Measurements from ENCODE around the gene CNFN.

CNFN gene, protein sequence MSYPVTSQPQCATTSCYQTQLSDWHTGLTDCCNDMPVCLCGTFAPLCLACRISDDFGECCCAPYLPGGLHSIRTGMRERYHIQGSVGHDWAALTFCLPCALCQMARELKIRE

DNA sequence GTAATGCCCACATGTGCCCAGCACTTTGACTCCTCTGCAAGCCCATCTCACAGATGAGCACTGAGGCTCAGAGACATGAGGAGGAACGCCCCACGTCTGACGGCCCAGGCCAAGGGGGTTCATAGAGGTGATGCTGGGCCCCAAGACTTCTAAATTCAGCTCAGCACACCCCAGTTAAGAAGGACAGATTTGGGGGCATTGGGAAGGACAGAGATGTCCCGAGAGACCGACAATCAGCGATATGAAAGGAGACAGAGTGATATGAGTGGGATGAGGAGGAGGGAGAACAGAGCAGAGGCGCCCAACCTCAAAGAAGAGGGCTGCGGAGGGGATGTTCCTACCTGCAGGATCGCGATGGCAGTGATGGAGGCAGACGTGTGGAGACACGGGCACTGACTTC lies at the start of gene CNFN:
CNFN (minus strand) TSS at position 399 of the 400 bp plus-strand sequence. CDS start 1,260 bp downstream, outside the sequence.
- H3K4me3 Mint-ChIP-seq: no peak within 1 kb of the TSS
- no peaks in the 10 kb centered on the region for H3K9me3 Mint-ChIP-seq
- peaks cover 54% of the 10 kb centered on the region for H3K27me3 Mint-ChIP-seq

DNA sequence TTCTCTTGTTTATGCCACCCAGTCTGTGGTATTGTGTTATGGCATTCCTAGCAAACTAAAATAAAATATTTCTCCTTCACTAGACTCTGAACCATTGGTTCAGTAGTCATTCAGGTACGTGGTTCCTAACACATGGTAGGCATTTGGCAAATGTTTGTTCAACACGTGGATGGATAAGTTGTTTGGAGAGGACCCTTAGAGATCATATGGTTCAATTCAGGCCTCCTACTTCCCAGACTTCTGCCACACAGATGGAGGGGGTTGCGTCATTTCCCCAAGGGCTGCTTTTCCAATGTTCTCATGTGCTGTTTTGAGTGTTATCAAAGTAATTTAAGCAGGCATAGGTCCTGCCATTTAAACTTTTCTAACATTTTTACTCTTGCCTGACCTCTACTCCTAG lies 45.9 kb upstream of the CNFN start:
- H3K27me3 Mint-ChIP-seq: peaks cover 18% of the 10 kb centered on the region
- no peak overlapping the region for H3K27ac Mint-ChIP-seq
- no peaks in the 10 kb centered on the region for H3K9me3 Mint-ChIP-seq
- peaks cover 20% of the 10 kb centered on the region for H3K4me1 Mint-ChIP-seq (ENCODE audit: low read depth)
- H3K36me3 Mint-ChIP-seq (ENCODE audit: low read depth): no peaks in the 10 kb centered on the region
- H3K4me3 Mint-ChIP-seq: no peak overlapping the region
- intact Hi-C loops (cut with micrococcal nuclease): loop anchor here (10.0 kb wide), 1 partner anchor 331 kb away; no protein-coding TSS in a partner anchor

More for the DNA sequence above, at the start of gene CNFN:
- Mint-ChIP-seq H3K27ac (no peak within 1 kb of the TSS), H3K36me3 (ENCODE audit: low read depth) (no peaks in the 10 kb centered on the region), H3K4me1 (ENCODE audit: low read depth) (peaks cover 7% of the 10 kb centered on the region)
- intact Hi-C loops (cut with micrococcal nuclease): loop anchor here (5.0 kb wide), 1 partner anchor 42 kb away; no protein-coding TSS in a partner anchor

DNA sequence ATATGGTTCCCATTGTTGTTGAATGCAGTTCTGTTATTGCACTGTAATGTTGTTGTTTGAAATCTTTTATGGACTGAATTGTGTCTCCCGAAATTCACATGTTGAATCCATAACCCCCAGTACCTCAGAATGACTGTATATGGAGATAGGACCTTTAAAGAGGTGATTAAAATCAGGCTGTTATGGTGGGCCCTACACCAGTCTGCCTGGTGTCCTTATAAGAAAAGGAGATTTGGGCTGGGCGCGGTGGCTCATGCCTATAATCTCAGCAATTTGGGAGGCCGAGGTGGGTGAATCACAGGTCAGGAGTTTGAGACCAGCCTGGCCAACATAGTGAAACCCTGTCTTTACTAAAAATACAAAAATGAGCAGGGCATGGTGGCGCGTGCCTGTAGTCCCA lies 45.2 kb upstream of the CNFN start:
- Mint-ChIP-seq H3K4me1 (ENCODE audit: low read depth) (peaks cover 13% of the 10 kb centered on the region), H3K4me3 (no peak overlapping the region), H3K27ac (no peak overlapping the region), H3K27me3 (peaks cover 15% of the 10 kb centered on the region), H3K36me3 (ENCODE audit: low read depth) (no peaks in the 10 kb centered on the region), H3K9me3 (no peaks in the 10 kb centered on the region)
- intact Hi-C loops (cut with micrococcal nuclease): loop anchor here (10.0 kb wide), 1 partner anchor 331 kb away; no protein-coding TSS in a partner anchor

DNA sequence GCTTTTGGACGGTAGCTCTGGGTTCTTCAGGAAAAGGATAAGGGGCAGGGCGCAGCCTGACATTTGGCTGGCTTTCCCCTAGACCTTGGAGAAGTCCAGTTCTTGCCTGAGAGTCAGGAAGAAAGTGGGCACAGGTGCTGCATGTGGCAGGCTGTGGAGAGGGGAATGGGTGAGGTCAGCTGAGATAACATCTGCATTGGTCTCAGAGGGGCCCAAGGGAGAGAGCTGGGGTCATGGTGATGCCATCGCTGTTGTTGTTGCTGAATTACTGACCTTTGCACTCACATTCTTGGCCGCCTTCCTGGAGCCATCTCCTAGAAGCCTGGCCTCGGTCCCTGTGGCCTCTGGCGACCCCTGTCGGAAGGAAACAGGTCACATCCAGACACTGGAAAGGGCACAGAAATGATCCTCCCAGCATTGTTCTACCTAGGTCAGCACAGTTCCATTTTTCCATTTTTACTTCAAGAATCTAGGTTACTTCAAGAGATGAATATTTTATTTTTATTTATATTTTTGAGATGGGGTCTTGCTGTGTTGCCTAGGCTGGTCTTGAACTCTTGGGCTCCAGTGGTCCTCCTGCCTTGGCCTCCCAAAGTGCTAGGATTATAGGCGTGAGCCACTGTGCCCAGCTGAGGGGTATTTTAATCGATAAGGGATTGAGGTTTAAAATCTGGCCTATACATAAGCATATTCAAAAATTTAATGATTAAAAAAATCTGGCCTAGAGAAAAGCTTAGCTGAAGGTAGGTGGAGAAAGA lies 43.6 kb upstream of the CNFN start:
- no peaks in the 10 kb centered on the region for H3K9me3 Mint-ChIP-seq
- H3K36me3 Mint-ChIP-seq (ENCODE audit: low read depth): no peaks in the 10 kb centered on the region
- H3K4me3 Mint-ChIP-seq: no peak overlapping the region
- H3K27me3 Mint-ChIP-seq: peaks cover 11% of the 10 kb centered on the region
- H3K4me1 Mint-ChIP-seq (ENCODE audit: low read depth): peaks cover 11% of the 10 kb centered on the region
- intact Hi-C loops (cut with micrococcal nuclease): loop anchor here (5.0 to 10.0 kb wide), 2 partner anchors 46 to 329 kb away; no protein-coding TSS in a partner anchor
- H3K27ac Mint-ChIP-seq: no peak overlapping the region

DNA sequence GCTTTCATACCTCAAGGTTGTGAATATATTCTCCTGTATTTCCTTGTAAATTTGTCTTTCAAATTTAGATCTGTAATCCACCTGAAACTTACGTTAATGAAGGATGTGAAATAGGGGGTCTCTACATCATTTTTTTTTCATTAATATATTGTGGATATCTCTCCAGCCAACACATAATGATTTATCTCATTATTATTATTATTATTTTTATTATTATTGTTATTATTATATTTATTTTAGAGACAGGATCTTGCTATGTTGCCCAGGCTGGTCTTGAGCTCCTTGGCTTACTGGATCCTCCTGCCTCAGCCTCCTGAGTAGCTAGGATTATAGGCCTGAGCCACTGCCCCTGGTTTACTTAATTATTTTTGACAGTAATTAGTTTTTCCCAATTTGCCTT lies 41.4 kb upstream of the CNFN start:
- H3K4me1 Mint-ChIP-seq (ENCODE audit: low read depth): no peaks in the 10 kb centered on the region
- intact Hi-C loops (cut with micrococcal nuclease): loop anchor here (5.0 to 10.0 kb wide), 2 partner anchors 44 to 327 kb away; no protein-coding TSS in a partner anchor
- no peaks in the 10 kb centered on the region for H3K36me3 Mint-ChIP-seq (ENCODE audit: low read depth)
- no peak overlapping the region for H3K27ac Mint-ChIP-seq
- H3K9me3 Mint-ChIP-seq: no peaks in the 10 kb centered on the region
- no peak overlapping the region for H3K4me3 Mint-ChIP-seq
- peaks cover 21% of the 10 kb centered on the region for H3K27me3 Mint-ChIP-seq

DNA sequence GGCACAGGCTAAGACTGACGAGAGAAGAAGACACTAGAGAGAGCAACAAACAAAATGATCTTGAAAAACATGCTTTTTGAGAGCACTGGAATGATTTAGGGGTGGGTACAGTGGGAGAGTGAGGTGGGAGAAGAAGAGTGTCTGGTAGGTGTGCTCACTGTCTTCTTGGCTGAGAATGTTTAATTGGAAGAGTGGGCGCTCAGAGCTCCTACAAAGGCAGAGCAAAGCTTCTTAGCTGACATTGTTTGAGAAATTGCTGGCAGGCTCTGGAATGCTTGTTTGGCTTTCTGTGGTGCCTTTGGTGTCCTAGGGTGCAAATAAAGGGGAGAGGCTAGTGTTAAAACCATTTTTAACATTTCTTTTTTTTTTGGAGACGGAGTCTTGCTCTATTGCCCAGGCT lies 38.6 kb upstream of the CNFN start:
- no peak overlapping the region for H3K27ac Mint-ChIP-seq
- no peaks in the 10 kb centered on the region for H3K36me3 Mint-ChIP-seq (ENCODE audit: low read depth)
- H3K9me3 Mint-ChIP-seq: no peaks in the 10 kb centered on the region
- H3K4me3 Mint-ChIP-seq: no peak overlapping the region
- peaks cover 10% of the 10 kb centered on the region for H3K4me1 Mint-ChIP-seq (ENCODE audit: low read depth)
- H3K27me3 Mint-ChIP-seq: peaks cover 43% of the 10 kb centered on the region
- intact Hi-C loops (cut with micrococcal nuclease): no loop called here

DNA sequence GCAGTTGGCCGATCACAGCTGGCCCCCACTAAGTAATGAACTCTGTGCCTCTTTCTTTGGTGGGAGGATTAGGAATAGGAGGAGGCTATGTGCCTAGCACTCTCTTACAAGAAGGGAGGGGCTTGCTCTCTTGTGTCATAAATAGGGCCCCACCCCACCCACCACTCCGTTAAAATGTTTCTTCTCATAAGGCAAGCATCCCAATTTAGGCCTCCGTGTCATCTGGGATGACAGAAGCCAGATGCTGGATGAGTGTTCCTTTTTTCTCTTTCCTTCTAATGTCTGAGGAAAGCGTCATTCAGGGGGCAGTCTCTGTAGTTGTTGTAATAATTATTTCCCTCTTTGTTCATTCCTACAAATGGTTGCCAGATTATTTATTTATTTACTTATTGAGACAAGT lies 37.2 kb upstream of the CNFN start, which contains the start of gene LIPE:
LIPE (minus strand) TSS at position 76 of the 400 bp plus-strand sequence. CDS start 239 bp downstream, outside the sequence.
- H3K4me3 Mint-ChIP-seq: no peak within 1 kb of the TSS
- intact Hi-C loops (cut with micrococcal nuclease): no loop called here
- peaks cover 53% of the 10 kb centered on the region for H3K27me3 Mint-ChIP-seq
- no peak within 1 kb of the TSS for H3K27ac Mint-ChIP-seq
- H3K36me3 Mint-ChIP-seq (ENCODE audit: low read depth): no peaks in the 10 kb centered on the region
- H3K4me1 Mint-ChIP-seq (ENCODE audit: low read depth): peaks cover 23% of the 10 kb centered on the region
- no peaks in the 10 kb centered on the region for H3K9me3 Mint-ChIP-seq

DNA sequence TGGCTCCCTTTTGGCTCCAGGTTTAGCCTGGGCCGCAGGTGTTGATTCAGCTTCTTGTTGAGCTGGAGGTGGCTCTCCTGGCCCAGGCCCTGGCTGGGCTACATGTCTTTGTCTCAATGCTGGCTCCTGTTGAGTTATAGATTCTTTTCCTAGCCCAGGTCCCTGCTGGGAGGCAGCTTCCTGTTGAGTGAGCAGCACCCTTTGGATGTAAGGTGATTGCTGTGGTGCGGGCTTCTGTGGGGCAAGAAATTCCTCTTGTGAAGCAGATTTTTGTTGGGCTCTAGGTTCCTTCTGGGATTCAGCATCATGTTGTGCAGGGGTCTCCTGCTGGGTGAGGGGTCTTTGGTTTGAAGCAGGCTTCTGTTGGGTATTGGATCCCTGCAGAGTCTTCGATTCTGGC lies 36.5 kb upstream of the CNFN start:
- no peak overlapping the region for H3K4me3 Mint-ChIP-seq
- peaks cover 59% of the 10 kb centered on the region for H3K27me3 Mint-ChIP-seq
- no peaks in the 10 kb centered on the region for H3K36me3 Mint-ChIP-seq (ENCODE audit: low read depth)
- H3K27ac Mint-ChIP-seq: no peak overlapping the region
- H3K9me3 Mint-ChIP-seq: no peaks in the 10 kb centered on the region
- intact Hi-C loops (cut with micrococcal nuclease): no loop called here
- H3K4me1 Mint-ChIP-seq (ENCODE audit: low read depth): peaks cover 26% of the 10 kb centered on the region

DNA sequence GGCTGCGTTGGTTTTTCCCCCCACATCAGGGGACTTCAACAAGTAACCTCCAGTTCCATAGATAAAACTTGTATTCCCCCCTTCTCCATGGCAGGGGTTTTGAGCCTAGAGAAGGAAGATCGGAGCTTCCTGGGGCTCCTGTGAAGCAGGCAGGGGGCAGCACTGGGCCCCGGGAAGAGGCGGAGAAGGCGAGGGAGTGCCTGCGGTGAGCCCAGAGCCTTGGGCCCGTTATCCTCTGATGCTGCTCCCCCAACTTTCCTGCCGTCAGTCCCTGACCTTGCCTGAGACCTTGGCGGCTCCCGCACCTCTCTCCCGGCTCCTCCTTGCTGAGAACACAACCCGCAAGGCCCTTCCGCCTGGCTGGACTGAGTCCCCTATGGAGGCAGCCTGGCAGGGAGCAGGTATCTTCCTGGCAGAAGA lies 34.6 kb upstream of the CNFN start:
- intact Hi-C loops (cut with micrococcal nuclease): no loop called here
- Mint-ChIP-seq H3K4me1 (ENCODE audit: low read depth) (peaks cover 32% of the 10 kb centered on the region), H3K4me3 (no peak overlapping the region), H3K27me3 (peaks cover 70% of the 10 kb centered on the region), H3K27ac (no peak overlapping the region), H3K9me3 (no peaks in the 10 kb centered on the region), H3K36me3 (ENCODE audit: low read depth) (no peaks in the 10 kb centered on the region)

DNA sequence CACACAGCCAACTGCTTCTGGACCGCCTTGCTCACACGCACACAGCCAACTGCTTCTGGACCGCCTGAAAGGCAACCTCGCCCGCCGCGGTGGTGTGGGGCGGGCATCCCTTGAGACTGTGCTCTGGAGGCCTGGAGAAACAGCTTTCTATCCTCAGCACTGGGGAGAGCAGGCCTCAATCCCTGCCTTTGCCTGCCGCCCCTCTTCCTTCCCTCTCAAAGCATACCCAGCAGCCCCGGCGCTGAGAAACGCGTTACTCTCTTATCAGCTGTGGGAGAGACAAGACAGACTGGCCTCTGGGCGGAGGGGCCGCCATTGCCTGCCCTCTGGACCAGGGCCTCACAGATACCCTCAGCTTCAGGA lies 34.2 kb upstream of the CNFN start:
- Mint-ChIP-seq H3K27ac (no peak overlapping the region), H3K9me3 (no peaks in the 10 kb centered on the region)

DNA sequence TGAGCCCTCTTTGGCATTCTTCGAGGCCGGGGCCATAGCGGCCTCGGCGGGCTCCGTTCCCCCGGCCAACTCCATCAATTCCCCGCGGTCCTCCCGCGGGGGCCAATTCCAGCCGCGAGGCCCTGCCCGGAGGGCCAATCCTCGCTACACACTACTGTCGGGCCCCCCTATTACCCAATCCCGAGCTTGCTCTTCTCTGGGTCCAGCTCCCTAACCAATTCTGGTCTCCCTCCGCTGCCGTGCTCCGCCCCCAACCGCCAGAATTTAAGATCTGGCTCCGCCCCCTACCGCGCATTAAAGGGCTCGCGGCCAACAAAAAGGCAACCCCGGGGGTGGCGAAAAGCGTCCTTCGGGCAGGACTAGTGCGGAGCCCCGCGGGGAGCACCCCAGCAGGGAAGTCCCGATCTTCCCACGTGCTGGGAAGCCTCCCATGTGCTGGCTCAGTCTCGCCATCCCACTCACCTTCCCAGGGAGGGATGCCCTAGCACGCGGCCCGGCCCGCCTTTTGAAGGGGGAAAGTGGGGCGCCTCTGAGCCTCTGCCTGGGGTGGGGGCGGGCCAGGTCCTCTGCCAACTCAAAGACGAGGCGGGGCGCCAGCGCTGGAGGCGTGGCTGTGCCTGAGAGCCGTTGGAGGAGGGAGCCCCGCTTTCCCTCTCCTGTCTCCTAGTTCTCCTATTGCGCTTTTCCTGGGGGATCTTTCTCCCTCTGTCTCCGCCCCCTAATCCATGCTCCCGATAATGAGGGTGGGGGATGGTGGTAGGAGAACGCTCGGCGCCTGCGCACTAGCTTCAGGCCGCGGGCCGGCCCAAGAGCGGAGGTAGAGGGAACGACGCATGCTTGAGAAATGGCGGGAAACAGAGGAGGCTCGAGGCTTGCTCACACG lies 33.6 kb upstream of the CNFN start:
- Mint-ChIP-seq H3K27ac (no peak overlapping the region), H3K9me3 (no peaks in the 10 kb centered on the region), H3K4me3 (peak overlapping the region; percentile 77), H3K4me1 (ENCODE audit: low read depth) (peaks cover 32% of the 10 kb centered on the region), H3K36me3 (ENCODE audit: low read depth) (no peaks in the 10 kb centered on the region), H3K27me3 (peaks cover 77% of the 10 kb centered on the region)
- intact Hi-C loops (cut with micrococcal nuclease): no loop called here

More for the DNA sequence above, 34.2 kb upstream of the CNFN start:
- peaks cover 32% of the 10 kb centered on the region for H3K4me1 Mint-ChIP-seq (ENCODE audit: low read depth)
- peaks cover 74% of the 10 kb centered on the region for H3K27me3 Mint-ChIP-seq
- intact Hi-C loops (cut with micrococcal nuclease): no loop called here
- no peaks in the 10 kb centered on the region for H3K36me3 Mint-ChIP-seq (ENCODE audit: low read depth)
- peak overlapping the region; percentile 77 for H3K4me3 Mint-ChIP-seq

DNA sequence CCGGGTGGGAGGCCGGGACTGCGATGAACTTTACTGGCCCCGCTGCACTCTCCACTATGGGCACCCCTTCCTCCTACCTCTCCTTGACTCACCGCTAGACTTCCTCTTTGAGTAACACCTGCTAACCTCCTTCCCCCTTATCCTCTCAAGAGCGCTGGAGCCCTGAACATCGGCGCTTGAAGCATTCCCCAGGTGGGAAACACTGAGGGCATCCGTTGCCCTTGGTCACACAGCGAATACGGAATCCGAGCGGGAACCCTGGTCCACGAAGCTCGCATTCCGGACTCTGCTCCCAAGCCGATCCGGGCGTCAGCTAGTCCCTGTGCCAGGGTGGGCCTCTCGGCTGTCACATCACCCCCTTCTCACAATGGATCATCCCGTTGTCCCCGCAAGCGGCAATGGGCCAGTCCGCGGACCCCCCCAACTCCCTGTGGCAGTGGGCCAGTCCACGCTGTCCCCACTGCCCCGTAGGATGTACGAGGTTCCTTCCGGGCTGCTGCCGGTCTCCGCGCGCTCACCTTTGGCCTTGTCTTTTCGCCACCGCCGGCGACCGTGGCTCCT lies 32.9 kb upstream of the CNFN start:
- Mint-ChIP-seq H3K27ac (no peak overlapping the region), H3K9me3 (no peaks in the 10 kb centered on the region), H3K36me3 (ENCODE audit: low read depth) (no peaks in the 10 kb centered on the region), H3K27me3 (peaks cover 74% of the 10 kb centered on the region), H3K4me3 (peak overlapping the region; percentile 77), H3K4me1 (ENCODE audit: low read depth) (peaks cover 32% of the 10 kb centered on the region)
- intact Hi-C loops (cut with micrococcal nuclease): no loop called here

DNA sequence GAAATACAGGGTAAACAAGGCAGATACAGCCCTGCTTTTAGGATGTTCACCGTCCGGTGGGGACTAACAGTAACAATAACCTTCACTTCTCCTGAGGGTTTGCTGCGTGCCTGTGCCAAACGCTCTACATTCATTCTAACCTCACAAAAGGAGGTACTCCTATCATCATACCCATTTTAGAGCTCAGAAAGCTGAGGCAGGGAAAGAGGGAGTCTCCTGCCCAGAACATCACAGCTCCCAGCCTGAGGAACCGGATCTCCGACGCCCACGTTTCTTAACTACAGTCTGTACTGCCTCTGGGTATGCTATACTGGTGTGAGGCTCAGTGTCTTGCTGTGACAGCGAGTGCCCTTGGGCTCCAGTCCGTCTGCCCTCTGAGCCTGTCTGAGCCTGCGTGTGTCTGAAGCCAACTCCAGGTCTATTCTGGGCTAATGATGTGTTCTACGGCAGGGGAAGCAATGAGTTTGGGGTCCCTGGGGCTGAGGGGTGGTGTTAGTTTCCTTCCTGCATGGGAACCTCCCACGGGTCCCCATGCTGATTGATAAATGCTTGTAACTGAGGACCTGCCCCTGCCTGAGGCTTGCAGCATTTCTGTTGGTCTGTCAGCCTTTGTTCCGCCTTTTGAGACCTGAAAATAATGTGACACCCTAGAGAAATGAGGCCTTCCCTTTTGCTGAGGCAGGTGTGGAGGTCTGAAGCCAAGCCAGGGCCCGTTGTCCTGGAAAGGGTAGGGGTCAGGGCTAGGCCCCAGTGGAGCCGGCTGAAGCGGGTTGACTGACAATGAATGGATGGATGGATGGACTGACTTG lies 32.2 kb upstream of the CNFN start:
- peaks cover 74% of the 10 kb centered on the region for H3K27me3 Mint-ChIP-seq
- no peaks in the 10 kb centered on the region for H3K9me3 Mint-ChIP-seq
- H3K27ac Mint-ChIP-seq: no peak overlapping the region
- H3K4me1 Mint-ChIP-seq (ENCODE audit: low read depth): peaks cover 32% of the 10 kb centered on the region
- intact Hi-C loops (cut with micrococcal nuclease): no loop called here
- H3K36me3 Mint-ChIP-seq (ENCODE audit: low read depth): no peaks in the 10 kb centered on the region
- peak overlapping the region; percentile 77 for H3K4me3 Mint-ChIP-seq

Data from dendritic cell treated with granulocyte-macrophage colony-stimulating factor and Interleukin-4, amounts not matched to agents 40 ng/mL and 50 ng/mL, for 4 days (primary cell).